Cardiac muscle cell (in vitro differentiated cells and primary cell): ENCODE data around the gene BMP4. TPM values are rescaled to one million over a fixed set of nuclear protein-coding genes. Genes with fewer than 3 reads are reported as not detected.

ENCODE experiments used
- DNase-seq, 2 donors: peaks; one replicate each; pipeline versions ENCODE4 v3.0.0 to v3.0.0-alpha.2; 2010 to 2017; ENCODE audit warnings: low read depth in 1 of 2, low spot score in 1 of 2
- H3K27ac ChIP-seq: fragments of 200-600 bp; sonication (generic); 2 replicates; pipeline ENCODE4 v1.5.1; 2016
- H3K27me3 ChIP-seq: fragments of 200-600 bp; sonication (generic); 2 replicates; pipeline ENCODE4 v1.6.0; 2016; ENCODE audit warnings: control low read depth
- H3K36me3 ChIP-seq: fragments of 200-600 bp; sonication (generic); 2 replicates; pipeline ENCODE4 v1.5.1; 2016; ENCODE audit warnings: control low read depth
- H3K4me1 ChIP-seq: fragments of 200-600 bp; sonication (generic); 2 replicates; pipeline ENCODE4 v1.8.1; 2017; ENCODE audit warnings: low read depth, mild to moderate bottlenecking, mixed run types
- H3K4me3 ChIP-seq: fragments of 200-600 bp; sonication (generic); 2 replicates; pipeline ENCODE4 v1.5.1; 2016; ENCODE audit warnings: mild to moderate bottlenecking
- H3K9me3 ChIP-seq: fragments of 200-600 bp; sonication (generic); 2 replicates; pipeline ENCODE4 v1.5.1; 2017; ENCODE audit warnings: low read depth, mild to moderate bottlenecking, control low read depth
- polyA plus RNA-seq: library from polyadenylated mRNA; unstranded; fragments of >200 nt; fragmentation: Nextera tagmentation; extraction: Ambion mirVana; gene quantifications from 2 replicates; pipeline ENCODE4 v1.2.1, GENCODE V29; 2016
- total RNA-seq: library from RNA; depleted of rRNA; stranded (reverse); fragments of >200 nt; gene quantifications from 2 replicates; pipeline ENCODE4 v1.2.3, GENCODE V29; 2016
- TF ChIP-seq, protein P1 (sequence below): IDR thresholded peaks from 2 replicates; pipeline ENCODE4 v1.5.1; 2012; ENCODE audit warnings: low read depth, mild to moderate bottlenecking, low read length

The BMP4 gene
- total and polyA plus RNA-seq, 2 experiments from 2014 or later = 10.6 to 11.4 TPM

DNA sequence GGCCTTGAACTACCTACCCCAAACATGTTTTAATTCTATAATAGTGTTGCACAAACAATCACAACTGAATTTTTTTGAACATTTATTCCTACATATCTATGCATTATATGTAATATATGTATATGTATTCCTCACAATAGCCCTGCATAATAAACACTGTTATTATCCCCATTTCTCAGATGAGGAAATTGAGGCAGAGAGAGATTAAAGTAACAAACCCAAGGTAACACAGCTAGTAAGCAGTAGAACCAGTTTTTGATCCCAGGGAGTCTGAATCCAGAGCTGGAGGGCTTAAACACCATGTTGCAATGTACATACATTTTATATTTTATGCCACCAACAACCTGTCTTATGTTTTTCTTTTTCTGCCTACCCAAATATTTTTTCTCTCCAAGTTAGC lies 26.5 kb upstream of the BMP4 start:
- no peaks in the 10 kb centered on the region for H3K9me3 ChIP-seq
- TF ChIP-seq, protein P1, sequence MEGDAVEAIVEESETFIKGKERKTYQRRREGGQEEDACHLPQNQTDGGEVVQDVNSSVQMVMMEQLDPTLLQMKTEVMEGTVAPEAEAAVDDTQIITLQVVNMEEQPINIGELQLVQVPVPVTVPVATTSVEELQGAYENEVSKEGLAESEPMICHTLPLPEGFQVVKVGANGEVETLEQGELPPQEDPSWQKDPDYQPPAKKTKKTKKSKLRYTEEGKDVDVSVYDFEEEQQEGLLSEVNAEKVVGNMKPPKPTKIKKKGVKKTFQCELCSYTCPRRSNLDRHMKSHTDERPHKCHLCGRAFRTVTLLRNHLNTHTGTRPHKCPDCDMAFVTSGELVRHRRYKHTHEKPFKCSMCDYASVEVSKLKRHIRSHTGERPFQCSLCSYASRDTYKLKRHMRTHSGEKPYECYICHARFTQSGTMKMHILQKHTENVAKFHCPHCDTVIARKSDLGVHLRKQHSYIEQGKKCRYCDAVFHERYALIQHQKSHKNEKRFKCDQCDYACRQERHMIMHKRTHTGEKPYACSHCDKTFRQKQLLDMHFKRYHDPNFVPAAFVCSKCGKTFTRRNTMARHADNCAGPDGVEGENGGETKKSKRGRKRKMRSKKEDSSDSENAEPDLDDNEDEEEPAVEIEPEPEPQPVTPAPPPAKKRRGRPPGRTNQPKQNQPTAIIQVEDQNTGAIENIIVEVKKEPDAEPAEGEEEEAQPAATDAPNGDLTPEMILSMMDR = no peak
- H3K4me1 ChIP-seq = peaks cover 21% of the 10 kb centered on the region
- H3K27me3 ChIP-seq = no peaks in the 10 kb centered on the region
- H3K27ac ChIP-seq = no peak overlapping the region
- no peak overlapping the region for H3K4me3 ChIP-seq
- DNase-seq = no peak
- no peaks in the 10 kb centered on the region for H3K36me3 ChIP-seq

DNA sequence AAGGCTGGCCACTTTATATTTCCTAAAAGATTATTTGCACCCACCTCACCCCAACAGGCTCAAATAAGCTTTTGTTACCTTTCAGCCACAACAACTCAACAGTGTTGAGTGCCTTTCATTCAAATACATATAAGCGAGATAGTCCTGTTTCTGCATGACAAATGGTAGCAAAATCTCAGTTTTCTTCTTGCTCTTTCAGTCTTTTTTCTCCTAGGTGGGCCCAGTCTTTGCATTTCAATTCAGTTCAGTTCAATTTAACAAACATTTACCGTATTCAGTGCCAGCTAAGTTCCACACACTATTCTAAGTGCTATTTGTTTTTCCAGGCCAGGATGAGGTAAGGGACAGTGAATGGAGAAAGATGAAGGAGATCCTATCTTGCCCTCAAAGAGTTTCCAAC lies 25.9 kb upstream of the BMP4 start:
- DNase-seq = no peak
- H3K36me3 ChIP-seq = no peaks in the 10 kb centered on the region
- no peaks in the 10 kb centered on the region for H3K27me3 ChIP-seq
- no peak overlapping the region for H3K4me3 ChIP-seq
- TF ChIP-seq, protein P1 = no peak
- peaks cover 24% of the 10 kb centered on the region for H3K4me1 ChIP-seq
- H3K9me3 ChIP-seq = no peaks in the 10 kb centered on the region
- H3K27ac ChIP-seq = no peak overlapping the region

DNA sequence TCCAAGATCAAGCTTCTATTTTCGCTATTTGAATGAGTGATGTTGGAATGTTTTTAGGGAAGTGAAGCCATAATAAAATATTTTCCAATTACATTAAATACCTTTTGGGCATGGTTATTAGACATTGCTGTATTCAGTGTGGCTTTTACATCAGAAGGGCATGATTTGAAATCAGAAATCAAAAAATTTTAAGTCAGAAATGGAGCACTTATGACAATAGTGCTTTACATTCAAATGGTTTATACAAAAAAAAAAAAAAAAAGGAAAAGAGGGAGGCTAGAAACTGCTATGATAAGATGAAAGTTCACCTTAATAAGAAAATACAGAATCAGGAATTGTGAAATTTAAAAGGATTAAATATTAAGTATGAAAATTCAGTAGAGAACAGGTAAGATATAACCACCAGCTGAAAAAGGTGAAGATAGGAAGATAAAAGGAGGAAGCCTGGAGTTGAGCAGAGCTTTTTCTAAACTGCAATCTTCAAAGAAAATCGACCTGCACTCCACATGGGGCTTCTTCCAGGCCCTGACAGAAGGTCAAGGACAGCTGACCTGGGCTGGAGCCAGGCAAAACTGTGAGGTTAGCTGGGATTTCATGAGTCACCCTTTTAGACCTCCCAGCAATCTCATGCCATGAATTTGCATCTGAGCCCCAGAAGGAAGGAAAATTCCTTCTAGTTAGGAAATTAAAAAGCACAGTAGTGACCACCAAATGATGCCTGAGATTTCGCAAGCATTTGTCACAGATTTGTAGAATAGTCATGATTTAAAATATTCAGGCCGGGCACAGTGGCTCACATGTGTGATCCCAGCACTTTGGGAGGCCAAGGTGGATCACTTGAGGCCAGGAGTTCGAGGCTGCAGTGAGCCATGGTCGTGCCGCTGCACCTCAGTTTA lies 23.4 kb upstream of the BMP4 start:
- H3K36me3 ChIP-seq = no peaks in the 10 kb centered on the region
- H3K4me3 ChIP-seq = no peak overlapping the region
- H3K27me3 ChIP-seq = no peaks in the 10 kb centered on the region
- no peaks in the 10 kb centered on the region for H3K9me3 ChIP-seq
- H3K27ac ChIP-seq = no peak overlapping the region
- peaks cover 24% of the 10 kb centered on the region for H3K4me1 ChIP-seq
- peak in 1 of 2 donors; percentile 78 for DNase-seq
- TF ChIP-seq, protein P1 = no peak

- DNase-seq = peak; percentile 52 to 57
- H3K4me3 ChIP-seq = no peak overlapping the region
These were observed 22.6 kb upstream of the BMP4 start for GRCh38 chr14:53979113-53979681.

DNA sequence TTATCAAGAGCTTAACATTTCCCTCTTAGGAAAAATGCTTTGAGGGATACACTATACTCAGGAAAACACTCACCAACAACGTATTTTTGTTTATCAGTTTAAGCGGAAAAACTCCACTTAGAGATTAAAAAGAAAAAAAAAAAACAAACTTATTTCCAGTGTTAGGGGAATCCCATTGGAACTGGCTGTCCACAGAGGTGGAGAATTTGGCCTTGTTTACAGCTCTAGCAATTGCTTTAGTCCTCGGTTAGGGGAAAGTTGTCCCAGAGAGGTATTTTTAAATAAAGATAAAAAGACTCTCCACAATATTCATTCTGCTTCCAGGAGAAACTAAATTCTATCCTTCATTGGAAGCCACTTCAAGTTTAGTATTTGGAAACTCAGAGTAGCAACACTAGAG lies 21.6 kb upstream of the BMP4 start:
- H3K27me3 ChIP-seq = no peaks in the 10 kb centered on the region
- no peak for DNase-seq
- peaks cover 24% of the 10 kb centered on the region for H3K4me1 ChIP-seq
- H3K36me3 ChIP-seq = no peaks in the 10 kb centered on the region
- no peaks in the 10 kb centered on the region for H3K9me3 ChIP-seq
- no peak overlapping the region for H3K4me3 ChIP-seq
- TF ChIP-seq, protein P1 = no peak
- H3K27ac ChIP-seq = no peak overlapping the region

More at GRCh38 chr14:53979113-53979681, 22.6 kb upstream of the BMP4 start:
- Histone ChIP-seq H3K9me3 (no peaks in the 10 kb centered on the region), H3K27me3 (no peaks in the 10 kb centered on the region), H3K27ac (peak overlapping the region; percentile 7), H3K36me3 (no peaks in the 10 kb centered on the region), H3K4me1 (peaks cover 24% of the 10 kb centered on the region)
- TF ChIP-seq, protein P1 = no peak
